Measurements from ENCODE around the gene RAB3D. TPM values are rescaled to one million over a fixed set of nuclear protein-coding genes. Genes with fewer than 3 reads are reported as not detected.
"Not testable (repeated sequence)": the region's sequence is repeated elsewhere in the genome, so short reads cannot be mapped to it uniquely, and the experiment has no call there.

Gene RAB3D
- total and polyA plus RNA-seq, 4 donors = 16.0 to 73.2 (median 23.3) TPM

DNA sequence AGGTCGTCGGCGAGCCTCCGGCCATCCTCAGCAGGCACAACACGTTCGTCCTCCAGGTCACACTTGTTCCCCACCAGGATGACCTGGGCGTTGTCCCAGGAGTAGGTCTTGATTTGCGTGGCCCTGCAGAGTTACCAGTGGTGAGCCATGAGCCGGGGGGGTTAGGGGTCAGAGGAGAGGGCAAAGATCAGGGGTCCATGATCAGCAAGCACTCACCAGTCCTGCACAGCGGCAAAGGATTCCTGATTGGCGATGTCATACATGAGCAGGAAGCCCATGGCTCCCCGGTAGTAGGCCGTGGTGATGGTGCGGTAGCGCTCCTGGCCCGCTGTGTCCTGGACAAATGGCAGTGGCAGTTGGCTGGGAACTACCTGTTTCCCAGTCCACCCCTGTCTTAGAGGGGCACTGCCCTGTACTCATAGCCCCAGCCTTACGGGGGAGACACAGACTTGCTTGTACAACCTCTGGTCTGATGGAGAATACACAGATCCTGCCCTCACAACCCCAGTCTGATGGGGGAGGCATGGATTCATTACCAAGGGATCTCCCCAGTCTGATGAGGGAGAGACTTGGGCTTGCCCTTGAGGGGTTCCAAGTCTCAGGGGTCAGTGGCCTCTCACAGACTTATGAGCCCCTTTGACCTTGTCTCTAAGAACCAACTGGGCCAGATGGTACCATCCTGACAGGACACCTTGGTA, 3.9 kb downstream of the RAB3D start:
- H3K36me3 ChIP-seq (ENCODE audit: control insufficient read depth in 4 of 4, insufficient read depth in 4 of 4, low read length in 4 of 4) = peaks cover 7 to 35% (median 25%) of the 10 kb centered on the region in 4 donors
- H3K27me3 ChIP-seq (ENCODE audit: control insufficient read depth in 3 of 3, insufficient read depth in 3 of 3, low read length in 2 of 3) = no peaks in the 10 kb centered on the region
- ATAC-seq (ENCODE audit: insufficient read depth, low FRiP score) = no peak
- WGBS, 2 donors = 94 to 97% methylated on average over 17 of the region's 17 CpGs
- H3K9ac ChIP-seq (ENCODE audit: insufficient read depth in 1 of 2, low read length in 2 of 2) = no peak overlapping the region
- H3K27ac ChIP-seq (ENCODE audit: low read depth in 1 of 2, low read length in 1 of 2) = no peak overlapping the region
- H3K4me3 ChIP-seq = no peak overlapping the region
- TF ChIP-seq CTCF (IDR thresholded peaks at IDR 0.05; ENCODE audit: control extremely low read depth, extremely low read depth) = no peak
- peaks cover 0 to 15% (median 0%) of the 10 kb centered on the region in 5 donors for H3K4me1 ChIP-seq (ENCODE audit: control insufficient read depth in 5 of 5, insufficient read depth in 5 of 5, low read length in 5 of 5)
- peaks cover 0 to 2% (median 0%) of the 10 kb centered on the region in 4 donors for H3K9me3 ChIP-seq (ENCODE audit: control insufficient read depth in 4 of 4, insufficient read depth in 3 of 4, low read length in 3 of 4)
- DNase-seq = no peak

- not testable (repeated sequence) for H3K9me3 ChIP-seq (ENCODE audit: control insufficient read depth in 4 of 4, insufficient read depth in 3 of 4, low read length in 3 of 4); H3K4me1 ChIP-seq (ENCODE audit: control insufficient read depth in 5 of 5, insufficient read depth in 5 of 5, low read length in 5 of 5); DNase-seq; ATAC-seq (ENCODE audit: insufficient read depth, low FRiP score); H3K9ac ChIP-seq (ENCODE audit: insufficient read depth in 1 of 2, low read length in 2 of 2); H3K4me3 ChIP-seq; H3K27ac ChIP-seq (ENCODE audit: low read depth in 1 of 2, low read length in 1 of 2); H3K27me3 ChIP-seq (ENCODE audit: control insufficient read depth in 3 of 3, insufficient read depth in 3 of 3, low read length in 2 of 3)
- H3K36me3 ChIP-seq (ENCODE audit: control insufficient read depth in 4 of 4, insufficient read depth in 4 of 4, low read length in 4 of 4) = peaks cover 7 to 35% (median 27%) of the 10 kb centered on the region in 4 donors
- whole genome bisulfite sequencing, 2 donors = 91 to 93% methylated on average over 9 of the region's 9 CpGs
Measured at GRCh38 chr19:11333838-11334237, 5.6 kb downstream of the RAB3D start.

DNA sequence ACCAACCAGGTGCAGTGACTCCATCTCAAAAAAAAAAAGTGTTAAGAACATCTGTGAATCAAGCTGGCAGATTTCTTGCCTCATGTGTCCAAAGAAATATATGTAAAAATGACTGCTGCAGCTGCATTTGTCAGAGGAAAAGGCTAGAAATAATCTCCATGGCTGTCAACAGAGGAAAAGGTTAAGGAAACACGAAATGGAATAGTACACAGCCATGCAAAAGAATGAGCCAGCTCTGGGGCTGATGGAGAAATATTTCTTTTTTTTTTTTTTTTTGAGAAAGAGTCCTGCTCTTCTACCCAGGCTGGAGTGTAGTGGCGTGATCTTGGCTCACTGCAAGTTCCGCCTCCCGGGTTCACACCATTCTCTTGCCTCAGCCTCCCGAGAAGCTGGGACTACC, 6.6 kb downstream of the RAB3D start:
- H3K27ac ChIP-seq (ENCODE audit: low read depth in 1 of 2, low read length in 1 of 2) = no peak overlapping the region
- no peaks in the 10 kb centered on the region for H3K4me1 ChIP-seq (ENCODE audit: control insufficient read depth in 5 of 5, insufficient read depth in 5 of 5, low read length in 5 of 5)
- no peak overlapping the region for H3K9ac ChIP-seq (ENCODE audit: insufficient read depth in 1 of 2, low read length in 2 of 2)
- H3K36me3 ChIP-seq (ENCODE audit: control insufficient read depth in 4 of 4, insufficient read depth in 4 of 4, low read length in 4 of 4) = peaks cover 7 to 37% (median 27%) of the 10 kb centered on the region in 4 donors
- H3K27me3 ChIP-seq (ENCODE audit: control insufficient read depth in 3 of 3, insufficient read depth in 3 of 3, low read length in 2 of 3) = no peaks in the 10 kb centered on the region
- no peak for DNase-seq
- ATAC-seq (ENCODE audit: insufficient read depth, low FRiP score) = no peak
- TF ChIP-seq CTCF (IDR thresholded peaks at IDR 0.05; ENCODE audit: control extremely low read depth, extremely low read depth) = no peak
- 95 to 99% methylated on average over 5 of the region's 5 CpGs for WGBS, 2 donors
- no peak overlapping the region for H3K4me3 ChIP-seq
- peaks cover 0 to 2% (median 0%) of the 10 kb centered on the region in 4 donors for H3K9me3 ChIP-seq (ENCODE audit: control insufficient read depth in 4 of 4, insufficient read depth in 3 of 4, low read length in 3 of 4)

GRCh38 chr19:11331502-11331901, 8.0 kb downstream of the RAB3D start:
- no peak overlapping the region for H3K4me3 ChIP-seq
- no peaks in the 10 kb centered on the region for H3K4me1 ChIP-seq (ENCODE audit: control insufficient read depth in 5 of 5, insufficient read depth in 5 of 5, low read length in 5 of 5)
- no peak for DNase-seq
- H3K36me3 ChIP-seq (ENCODE audit: control insufficient read depth in 4 of 4, insufficient read depth in 4 of 4, low read length in 4 of 4) = peaks cover 7 to 41% (median 28%) of the 10 kb centered on the region in 4 donors
- H3K27me3 ChIP-seq (ENCODE audit: control insufficient read depth in 3 of 3, insufficient read depth in 3 of 3, low read length in 2 of 3) = no peaks in the 10 kb centered on the region
- H3K27ac ChIP-seq (ENCODE audit: low read depth in 1 of 2, low read length in 1 of 2) = no peak overlapping the region
- no peak for ATAC-seq (ENCODE audit: insufficient read depth, low FRiP score)
- no peak for TF ChIP-seq CTCF (IDR thresholded peaks at IDR 0.05; ENCODE audit: control extremely low read depth, extremely low read depth)
- H3K9me3 ChIP-seq (ENCODE audit: control insufficient read depth in 4 of 4, insufficient read depth in 3 of 4, low read length in 3 of 4) = peaks cover 0 to 2% (median 0%) of the 10 kb centered on the region in 4 donors
- no peak overlapping the region for H3K9ac ChIP-seq (ENCODE audit: insufficient read depth in 1 of 2, low read length in 2 of 2)
- WGBS, 2 donors = 59 to 69% methylated on average over 4 of the region's 4 CpGs

Measured in lung (tissue), 12 donors.